H1 (cell line): ENCODE results near the gene CNOT3. TPM values are rescaled to one million over a fixed set of nuclear protein-coding genes. Genes with fewer than 3 reads are reported as not detected.

Source experiments
- CTCF ChIA-PET: fragments of 300-600 bp; sonication (Branson Sonifier 250); formaldehyde crosslinking; loops from one replicate; lab custom pipeline; 2021; ENCODE audit not compliant: partially characterized antibody; lab: Charles Lee
- POLR2A ChIA-PET: fragments of 300-600 bp; sonication (Branson Sonifier 250); formaldehyde crosslinking; loops from one replicate; lab custom pipeline; 2021; ENCODE audit warnings: inconsistent platforms; ENCODE audit not compliant: partially characterized antibody; lab: Charles Lee
- DNase-seq, 2 experiments: peaks; one replicate each; pipeline versions ENCODE4 v3.0.0 to v3.0.0-alpha.2; 2010 to 2022; ENCODE audit warnings: low spot score in 2 of 2, low read depth in 1 of 2, mixed read lengths in 1 of 2
- FAIRE-seq: peaks from 2 replicates; lab custom pipeline; 2011; peaks lifted over from hg19 to GRCh38; lab: Jason Lieb, UNC
- H2AFZ ChIP-seq: 2 replicates; pipeline ENCODE4 v1.8.1; 2012; ENCODE audit warnings: low read length, inconsistent platforms
- H2AK5ac ChIP-seq: 2 replicates; pipeline ENCODE4 v1.6.1; 2013; ENCODE audit warnings: low read depth, low read length
- H2BK120ac ChIP-seq: replicated peaks from 2 replicates; pipeline ENCODE3; 2013; ENCODE audit warnings: low read depth, low read length, inconsistent platforms
- H2BK12ac ChIP-seq: 2 replicates; pipeline ENCODE4 v1.6.1; 2013; ENCODE audit warnings: low read depth, low read length
- H2BK15ac ChIP-seq: 2 replicates; pipeline ENCODE4 v1.6.1; 2013; ENCODE audit warnings: low read length
- H2BK20ac ChIP-seq: 2 replicates; pipeline ENCODE4 v1.6.1; 2013; ENCODE audit warnings: low read length
- H2BK5ac ChIP-seq: 2 replicates; pipeline ENCODE4 v1.6.1; 2013; ENCODE audit warnings: low read depth, low read length
- H3K14ac ChIP-seq: 2 replicates; pipeline ENCODE4 v1.6.1; 2013; ENCODE audit warnings: inconsistent platforms; ENCODE audit not compliant: insufficient read length
- H3K18ac ChIP-seq: 2 replicates; pipeline ENCODE4 v1.6.1; 2013; ENCODE audit warnings: low read length; ENCODE audit errors: extremely low read depth
- H3K23ac ChIP-seq: 2 replicates; pipeline ENCODE4 v1.6.1; 2013; ENCODE audit warnings: inconsistent platforms; ENCODE audit not compliant: insufficient read length
- H3K23me2 ChIP-seq: 2 replicates; pipeline ENCODE4 v1.6.1; 2013; ENCODE audit warnings: low read depth, low read length
- H3K27ac ChIP-seq: 2 replicates; pipeline ENCODE4 v1.6.1; 2011; ENCODE audit warnings: low read depth, low read length, inconsistent platforms
- H3K27me3 ChIP-seq, 4 experiments: replicated peaks in 1 of 4; 1 replicate in 1 of 4; 2 replicates in 3 of 4; pipeline versions ENCODE4 v1.6.1 to v1.8.1; 2011 to 2013; ENCODE audit warnings: low read length in 3 of 4, mild to moderate bottlenecking in 3 of 4, inconsistent platforms in 2 of 4, mixed read lengths in 2 of 4, moderate library complexity in 1 of 4; ENCODE audit not compliant: control insufficient read depth in 3 of 4, insufficient read depth in 3 of 4; ENCODE audit errors: extremely low read depth in 1 of 4
- H3K36me3 ChIP-seq, 4 experiments: 2 replicates each; pipeline versions ENCODE4 v1.6.1 to v1.8.1; 2011 to 2013; ENCODE audit warnings: mild to moderate bottlenecking in 4 of 4, low read length in 3 of 4, moderate library complexity in 2 of 4, control low read depth in 1 of 4, inconsistent platforms in 1 of 4; ENCODE audit not compliant: insufficient read depth in 4 of 4, control insufficient read depth in 2 of 4
- H3K4ac ChIP-seq: replicated peaks from 2 replicates; pipeline ENCODE3; 2013; ENCODE audit warnings: low read length, low read depth, mixed read lengths, inconsistent platforms; ENCODE audit not compliant: insufficient read length
- H3K4me1 ChIP-seq, 4 experiments: replicated peaks in 1 of 4; 1 replicate in 1 of 4; 2 replicates in 3 of 4; pipeline versions ENCODE4 v1.6.1 to v1.8.1; 2011 to 2013; ENCODE audit warnings: low read length in 3 of 4, inconsistent platforms in 2 of 4, mixed read lengths in 1 of 4; ENCODE audit not compliant: insufficient read depth in 4 of 4, control insufficient read depth in 3 of 4
- H3K4me2 ChIP-seq, 2 experiments: 2 replicates each; pipeline versions ENCODE4 v1.6.1 to v1.8.1; 2011 to 2013; ENCODE audit warnings: low read depth in 2 of 2, low read length in 2 of 2, control low read depth in 1 of 2, inconsistent platforms in 1 of 2, mild to moderate bottlenecking in 1 of 2; ENCODE audit not compliant: insufficient read depth in 1 of 2
- H3K4me3 ChIP-seq, 4 experiments: fragments of 200-600, 300-600 bp in 1 of 4; sonication (generic), shearing (Covaris generic), sonication (Bioruptor Twin) in 1 of 4; 2 replicates each; pipeline versions ENCODE4 v1.5.1 to v1.8.1; 2011 to 2016; ENCODE audit warnings: low read length in 4 of 4, low read depth in 3 of 4, control low read depth in 2 of 4, inconsistent platforms in 2 of 4, mild to moderate bottlenecking in 2 of 4, mixed read lengths in 1 of 4, moderate library complexity in 1 of 4; ENCODE audit not compliant: insufficient read depth in 2 of 4; ENCODE audit errors: extremely low read depth in 1 of 4
- H3K56ac ChIP-seq: replicated peaks from 2 replicates; pipeline ENCODE3; 2013; ENCODE audit warnings: low read depth, mild to moderate bottlenecking, mixed read lengths, low read length, inconsistent platforms; ENCODE audit not compliant: insufficient read length
- H3K79me1 ChIP-seq: 2 replicates; pipeline ENCODE4 v1.6.1; 2013; ENCODE audit warnings: low read depth, low read length, control low read depth
- H3K79me2 ChIP-seq, 2 experiments: 2 replicates each; pipeline versions ENCODE4 v1.6.1 to v1.8.1; 2012 to 2013; ENCODE audit warnings: low read length in 2 of 2, mild to moderate bottlenecking in 2 of 2, inconsistent platforms in 1 of 2; ENCODE audit not compliant: insufficient read depth in 2 of 2, control insufficient read depth in 1 of 2
- H3K9ac ChIP-seq, 4 experiments: replicated peaks in 1 of 4; 1 replicate in 1 of 4; 2 replicates in 3 of 4; pipeline versions ENCODE4 v1.6.1 to v1.8.1; 2011 to 2013; ENCODE audit warnings: low read depth in 3 of 4, low read length in 3 of 4, control low read depth in 2 of 4, mild to moderate bottlenecking in 2 of 4, moderate library complexity in 2 of 4, inconsistent platforms in 1 of 4; ENCODE audit errors: extremely low read depth in 1 of 4
- H3K9me3 ChIP-seq, 2 experiments: 2 replicates each; pipeline versions ENCODE4 v1.6.1 to v1.8.1; 2012 to 2013; ENCODE audit warnings: mild to moderate bottlenecking in 2 of 2, moderate library complexity in 2 of 2, control low read depth in 1 of 2, inconsistent platforms in 1 of 2, low read depth in 1 of 2, low read length in 1 of 2, mixed read lengths in 1 of 2; ENCODE audit not compliant: insufficient read depth in 2 of 2
- H4K20me1 ChIP-seq, 2 experiments: replicated peaks in 1 of 2; 2 replicates each; pipeline versions ENCODE3 to v1.8.1; 2011 to 2013; ENCODE audit warnings: inconsistent platforms in 2 of 2, low read length in 2 of 2, mild to moderate bottlenecking in 1 of 2; ENCODE audit not compliant: insufficient read depth in 2 of 2, control insufficient read depth in 1 of 2
- H4K5ac ChIP-seq: 2 replicates; pipeline ENCODE4 v1.6.1; 2013; ENCODE audit warnings: low read length, low read depth, mixed read lengths, inconsistent platforms; ENCODE audit not compliant: insufficient read length
- H4K8ac ChIP-seq: 2 replicates; pipeline ENCODE4 v1.8.0; 2013; ENCODE audit warnings: mild to moderate bottlenecking, moderate library complexity, low read length, inconsistent platforms; ENCODE audit not compliant: insufficient read depth; ENCODE audit errors: extremely low read depth
- H4K91ac ChIP-seq: replicated peaks from 2 replicates; pipeline ENCODE3; 2013; ENCODE audit warnings: low read length, mixed read lengths, inconsistent platforms; ENCODE audit not compliant: insufficient read length
- BACH1 ChIP-seq: IDR thresholded peaks from 2 replicates; pipeline ENCODE4 v1.6.1; 2012; ENCODE audit warnings: low read length, improper control_type of control experiment
- CTBP2 ChIP-seq: IDR thresholded peaks from 2 replicates; pipeline ENCODE4 v1.7.0; 2011; ENCODE audit warnings: borderline replicate concordance, mild to moderate bottlenecking, moderate library complexity, mixed read lengths, low read length; ENCODE audit not compliant: insufficient read depth, insufficient read length
- CTCF ChIP-seq, 3 experiments: IDR thresholded peaks; 1 replicate in 2 of 3; 2 replicates in 1 of 3; pipeline versions ENCODE4 v1.5.1 to v1.6.1; 2011; ENCODE audit warnings: low read length in 3 of 3, mild to moderate bottlenecking in 3 of 3, inconsistent platforms in 2 of 3, low read depth in 1 of 3, moderate library complexity in 1 of 3; ENCODE audit not compliant: insufficient read depth in 1 of 3; ENCODE audit errors: control extremely low read depth in 1 of 3
- GTF2F1 ChIP-seq: IDR thresholded peaks from 2 replicates; pipeline ENCODE4 v1.6.1; 2012; ENCODE audit warnings: low read depth, low read length, improper control_type of control experiment, borderline replicate concordance
- KDM4A ChIP-seq: IDR thresholded peaks from one replicate; pipeline ENCODE4 v1.7.1; 2012; ENCODE audit warnings: low read depth, mild to moderate bottlenecking, moderate library complexity, low read length, inconsistent platforms; ENCODE audit not compliant: severe bottlenecking
- NANOG ChIP-seq: IDR thresholded peaks from 2 replicates; pipeline ENCODE4 v1.6.1; 2011; ENCODE audit warnings: low read length, low read depth, mild to moderate bottlenecking, inconsistent platforms; ENCODE audit not compliant: insufficient read depth, poor library complexity, severe bottlenecking
- POLR2AphosphoS5 ChIP-seq: IDR thresholded peaks from 2 replicates; pipeline ENCODE4 v1.6.1; 2011; ENCODE audit warnings: low read depth, low read length
- SAP30 ChIP-seq: fragments of 300-600 bp; sonication (generic); IDR thresholded peaks from 2 replicates; pipeline ENCODE4 v1.7.1; 2012; ENCODE audit warnings: low read length, moderate library complexity, mild to moderate bottlenecking, inconsistent platforms; ENCODE audit not compliant: insufficient read depth, insufficient replicate concordance
- SIRT6 ChIP-seq: IDR thresholded peaks from one replicate; pipeline ENCODE4 v1.7.1; 2012; ENCODE audit warnings: low read length, inconsistent platforms
- TCF12 ChIP-seq: IDR thresholded peaks from 2 replicates; pipeline ENCODE4 v1.6.1; 2011; ENCODE audit warnings: low read depth, mild to moderate bottlenecking, low read length
- WGBS, 2 experiments: shearing (Covaris generic) in 1 of 2; methylation state at CpG; one replicate each; pipeline versions ENCODE4 v1.1.6 to v1.1.7; 2013 to 2015; ENCODE audit warnings: low lambda C conversion rate in 2 of 2, mixed read lengths in 2 of 2, inconsistent platforms in 1 of 2, low coverage in 1 of 2, missing lambda C conversion rate in 1 of 2; ENCODE audit not compliant: insufficient replicate concordance in 2 of 2, insufficient coverage in 1 of 2, insufficient read length in 1 of 2; ENCODE audit errors: extremely low coverage in 1 of 2, missing lambda C conversion rate in 1 of 2; 5-methylcytosine and 5-hydroxymethylcytosine counted together
- polyA plus RNA-seq, 7 experiments: library from polyadenylated mRNA; depleted of rRNA in 3 of 7; stranded (reverse) in 5 of 7; unstranded in 2 of 7; fragments of >200 nt in 5 of 7; fragments of 200-250 nt in 2 of 7; gene quantifications; 1 replicate in 5 of 7; 2 replicates in 1 of 7; 4 replicates in 1 of 7; pipeline versions ENCODE4 v1.2.1 to v1.2.3, GENCODE V29; 2011 to 2013; ENCODE audit warnings: missing spikeins in 2 of 7, mixed read lengths in 2 of 7
- total RNA-seq: library from RNA; stranded (reverse); fragmentation: NEBNext Ultra II Directional; extraction: Animal tissue kit (Norgen Biotek cat#: 25700); gene quantifications from 2 replicates; pipeline ENCODE4 v1.2.1, GENCODE V29; 2021

Gene CNOT3
- total and polyA plus RNA-seq, 2 of the 8 experiments (the other 6 are each of a cell fraction or from before 2014, with no cell fraction given): 21.2 to 86.4 TPM

GRCh38 chr19:54196536-54196935, 59.0 kb downstream of the CNOT3 start:
- Histone ChIP-seq H3K9ac (no peak overlapping the region), H3K36me3 (peaks cover 3 to 22% (median 7%) of the 10 kb centered on the region in 4 experiments; a peak in 7 of 8 replicates), H3K56ac (no peak overlapping the region), H3K23me2 (peaks cover 5% of the 10 kb centered on the region), H4K8ac (no peak overlapping the region), H2BK120ac (no peak overlapping the region), H2BK20ac (no peak overlapping the region), H2AK5ac (no peak overlapping the region), H3K18ac (no peak overlapping the region), H3K27me3 (no peaks in the 10 kb centered on the region), H3K14ac (no peak overlapping the region), H3K4me2 (no peak overlapping the region), H3K9me3 (no peaks in the 10 kb centered on the region), H3K79me1 (peaks cover 5% of the 10 kb centered on the region), H2BK5ac (no peak overlapping the region), H3K4me1 (peaks cover 3 to 7% (median 5%) of the 10 kb centered on the region in 4 experiments; a peak in 4 of 7 replicates), H4K5ac (no peak overlapping the region), H4K91ac (no peak overlapping the region), H3K79me2 (peaks cover 5 to 17% of the 10 kb centered on the region in 2 experiments), H3K4me3 (no peak overlapping the region), H2BK15ac (no peak overlapping the region), H2BK12ac (no peak overlapping the region), H2AFZ (no peak overlapping the region), H3K23ac (no peak overlapping the region), H4K20me1 (peaks cover 2 to 4% of the 10 kb centered on the region in 2 experiments), H3K27ac (no peak overlapping the region), H3K4ac (no peak overlapping the region)
- CTCF ChIA-PET: interaction anchor here (0.6 to 0.7 kb wide), 3 partner anchors 9 to 660 kb away, joined by 3 read pairs; no protein-coding TSS in a partner anchor
- DNase-seq (no peak), FAIRE-seq (no peak)
- POLR2A ChIA-PET: interaction anchor here (0.7 to 28.7 kb wide), 4 partner anchors 7 to 40 kb away, joined by 3 to 909 read pairs (median 458); partner anchors contain the start of genes MBOAT7, RPS9 and TSEN34
- 88% methylated on average over 7 of the region's 7 CpGs; no CpG with 5 or more reads in 1 of the 2 experiments for WGBS, 2 experiments
- TF ChIP-seq NANOG (no peak), BACH1 (no peak), KDM4A (no peak), POLR2AphosphoS5 (no peak), CTCF (IDR thresholded peaks at IDR 0.05; ENCODE audit: control extremely low read depth in 1 of 3, insufficient read depth in 1 of 3, low read depth in 1 of 3, low read length in 3 of 3) (no peak), SIRT6 (no peak), GTF2F1 (no peak), TCF12 (no peak), CTBP2 (no peak), SAP30 (no peak)
